Measurements from ENCODE around the gene RRP1B. TPM values are rescaled to one million over a fixed set of nuclear protein-coding genes. Genes with fewer than 3 reads are reported as not detected.
"Not testable (repeated sequence)": the region's sequence is repeated elsewhere in the genome, so short reads cannot be mapped to it uniquely, and the experiment has no call there.

The RRP1B gene
- polyA plus RNA-seq, 3 donors: 3.3 to 6.1 (median 4.5) TPM

DNA sequence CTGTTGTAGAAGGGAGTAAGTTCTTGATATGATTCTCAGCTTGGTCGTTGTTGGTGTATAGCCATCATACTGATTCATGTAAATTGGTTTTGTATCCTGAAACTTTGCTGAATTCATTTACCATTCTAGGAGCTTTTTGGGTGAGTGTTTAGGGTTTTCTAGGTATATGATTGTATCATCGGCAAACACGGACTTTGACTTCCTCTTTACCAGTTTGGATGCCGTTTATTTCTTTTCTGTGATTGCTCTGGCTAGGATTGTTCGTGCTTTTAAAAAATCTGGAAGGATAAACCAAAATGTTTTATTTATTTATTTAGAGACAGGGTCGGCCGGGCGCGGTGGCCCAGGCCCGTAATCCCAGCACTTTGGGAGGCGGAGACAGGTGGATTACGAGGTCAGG, 20.6 kb downstream of the RRP1B start:
- Histone ChIP-seq H3K4me2 (replicated peaks; ENCODE audit: extremely low read depth, low read length, poor library complexity, severe bottlenecking) (no peak overlapping the region), H4K20me1 (ENCODE audit: insufficient read depth, low read length) (no peaks in the 10 kb centered on the region), H3K79me2 (ENCODE audit: insufficient read depth, low read length) (no peaks in the 10 kb centered on the region), H3K9ac (ENCODE audit: insufficient read depth, low read length, poor library complexity, severe bottlenecking) (no peak overlapping the region), H3K9me3 (replicated peaks in 1 of 2; ENCODE audit: control insufficient read depth in 1 of 2, insufficient read depth in 1 of 2, low read length in 2 of 2) (no peaks in the 10 kb centered on the region), H3K36me3 (replicated peaks in 1 of 2; ENCODE audit: control insufficient read depth in 1 of 2, insufficient read depth in 2 of 2, low read length in 2 of 2) (peaks cover 58 to 90% of the 10 kb centered on the region in 2 donors), H3K27ac (ENCODE audit: low read depth in 1 of 2, low read length in 2 of 2) (no peak overlapping the region), H3K4me1 (ENCODE audit: control insufficient read depth in 1 of 2, insufficient read depth in 2 of 2, low read length in 2 of 2) (no peaks in the 10 kb centered on the region), H2AFZ (ENCODE audit: insufficient read depth, low read depth, low read length, poor library complexity, severe bottlenecking) (no peak overlapping the region), H3K4me3 (replicated peaks in 1 of 3; ENCODE audit: low read depth in 2 of 3, low read length in 3 of 3) (no peak overlapping the region), H3K27me3 (ENCODE audit: control insufficient read depth in 2 of 2, insufficient read depth in 2 of 2, low read length in 2 of 2) (no peaks in the 10 kb centered on the region)
- DNase-seq: no peak
- H3K4me3 Mint-ChIP-seq: no peak overlapping the region
- peaks cover 67 to 90% of the 10 kb centered on the region in 2 donors for H3K36me3 Mint-ChIP-seq
- peaks cover 0 to 3% (median 0%) of the 10 kb centered on the region in 3 donors for H3K27me3 Mint-ChIP-seq (ENCODE audit: low read depth in 3 of 3)
- H3K9me3 Mint-ChIP-seq: peaks cover 0 to 2% (median 0%) of the 10 kb centered on the region in 7 donors
- H3K27ac Mint-ChIP-seq: peak overlapping the region in 1 of 7 donors; percentile 1
- WGBS (ENCODE audit: insufficient coverage): 80% methylated on average over 1 of the region's 12 CpGs
- peaks cover 5% of the 10 kb centered on the region for H3K4me1 Mint-ChIP-seq
- intact Hi-C loops (cut with micrococcal nuclease): loop anchor here in 1 of 2 donors (10.0 kb wide), 2 partner anchors 55 to 235 kb away; no protein-coding TSS in a partner anchor
- TF ChIP-seq, protein P1, sequence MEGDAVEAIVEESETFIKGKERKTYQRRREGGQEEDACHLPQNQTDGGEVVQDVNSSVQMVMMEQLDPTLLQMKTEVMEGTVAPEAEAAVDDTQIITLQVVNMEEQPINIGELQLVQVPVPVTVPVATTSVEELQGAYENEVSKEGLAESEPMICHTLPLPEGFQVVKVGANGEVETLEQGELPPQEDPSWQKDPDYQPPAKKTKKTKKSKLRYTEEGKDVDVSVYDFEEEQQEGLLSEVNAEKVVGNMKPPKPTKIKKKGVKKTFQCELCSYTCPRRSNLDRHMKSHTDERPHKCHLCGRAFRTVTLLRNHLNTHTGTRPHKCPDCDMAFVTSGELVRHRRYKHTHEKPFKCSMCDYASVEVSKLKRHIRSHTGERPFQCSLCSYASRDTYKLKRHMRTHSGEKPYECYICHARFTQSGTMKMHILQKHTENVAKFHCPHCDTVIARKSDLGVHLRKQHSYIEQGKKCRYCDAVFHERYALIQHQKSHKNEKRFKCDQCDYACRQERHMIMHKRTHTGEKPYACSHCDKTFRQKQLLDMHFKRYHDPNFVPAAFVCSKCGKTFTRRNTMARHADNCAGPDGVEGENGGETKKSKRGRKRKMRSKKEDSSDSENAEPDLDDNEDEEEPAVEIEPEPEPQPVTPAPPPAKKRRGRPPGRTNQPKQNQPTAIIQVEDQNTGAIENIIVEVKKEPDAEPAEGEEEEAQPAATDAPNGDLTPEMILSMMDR (IDR thresholded peaks at IDR 0.05): no peak

DNA sequence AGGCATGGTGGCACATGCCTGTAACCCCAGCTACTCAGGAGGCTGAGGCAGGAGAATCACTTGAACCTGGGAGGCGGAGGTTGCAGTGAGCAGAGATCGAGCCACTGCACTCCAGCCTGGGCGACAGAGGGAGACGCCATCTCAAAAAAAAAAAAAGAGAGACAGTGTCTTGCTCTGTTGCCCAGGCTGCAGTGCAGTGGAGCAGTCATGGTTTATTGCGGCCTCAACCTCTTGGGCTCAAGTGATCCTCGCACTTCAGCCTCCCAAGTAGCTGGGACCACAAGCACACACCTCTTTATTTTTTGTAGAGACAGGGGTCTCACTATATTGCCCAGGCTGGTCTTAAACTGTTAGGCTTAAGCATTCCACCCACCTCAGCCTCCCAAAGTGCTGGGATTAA, 21.1 kb downstream of the RRP1B start:
- intact Hi-C loops (cut with micrococcal nuclease); H3K4me3 ChIP-seq (replicated peaks in 1 of 3; ENCODE audit: low read depth in 2 of 3, low read length in 3 of 3); H3K4me2 ChIP-seq (replicated peaks; ENCODE audit: extremely low read depth, low read length, poor library complexity, severe bottlenecking); DNase-seq; H3K27me3 ChIP-seq (ENCODE audit: control insufficient read depth in 2 of 2, insufficient read depth in 2 of 2, low read length in 2 of 2); H3K27me3 Mint-ChIP-seq (ENCODE audit: low read depth in 3 of 3); H3K79me2 ChIP-seq (ENCODE audit: insufficient read depth, low read length); H2AFZ ChIP-seq (ENCODE audit: insufficient read depth, low read depth, low read length, poor library complexity, severe bottlenecking); H4K20me1 ChIP-seq (ENCODE audit: insufficient read depth, low read length); H3K4me1 Mint-ChIP-seq; H3K27ac ChIP-seq (ENCODE audit: low read depth in 1 of 2, low read length in 2 of 2); H3K9me3 ChIP-seq (replicated peaks in 1 of 2; ENCODE audit: control insufficient read depth in 1 of 2, insufficient read depth in 1 of 2, low read length in 2 of 2); H3K4me3 Mint-ChIP-seq; H3K4me1 ChIP-seq (ENCODE audit: control insufficient read depth in 1 of 2, insufficient read depth in 2 of 2, low read length in 2 of 2); H3K9me3 Mint-ChIP-seq; H3K9ac ChIP-seq (ENCODE audit: insufficient read depth, low read length, poor library complexity, severe bottlenecking): not testable (repeated sequence)
- peaks cover 68 to 91% of the 10 kb centered on the region in 2 donors for H3K36me3 Mint-ChIP-seq
- H3K36me3 ChIP-seq (replicated peaks in 1 of 2; ENCODE audit: control insufficient read depth in 1 of 2, insufficient read depth in 2 of 2, low read length in 2 of 2): peaks cover 58 to 90% of the 10 kb centered on the region in 2 donors
- 100% methylated on average over 2 of the region's 6 CpGs for WGBS (ENCODE audit: insufficient coverage)
- H3K27ac Mint-ChIP-seq: peak overlapping the region in 1 of 7 donors; percentile 46

Data from CD14-positive monocyte (primary cell).